HepG2 (cell line): ENCODE measurements around the gene HOXC11.
A peak's percentile ranks its signal among the peaks of the same experiment; 100 is the strongest.

Experiments used
- CEBPZ ChIP-seq: IDR thresholded peaks from 2 replicates; pipeline ENCODE4 v1.6.1; 2012; ENCODE audit warnings: low read length, improper control_type of control experiment
- CTCF ChIP-seq: sonication (generic); formaldehyde crosslinking; IDR thresholded peaks from 2 replicates; pipeline ENCODE4 v1.5.0; 2020; ENCODE audit warnings: mild to moderate bottlenecking, missing genetic modification reagents, moderate library complexity
- JUNB ChIP-seq: sonication (generic); formaldehyde crosslinking; IDR thresholded peaks from 2 replicates; pipeline ENCODE4 v1.8.0; 2022; ENCODE audit warnings: missing genetic modification reagents, mild to moderate bottlenecking, borderline replicate concordance
- MZF1 ChIP-seq: sonication (generic); formaldehyde crosslinking; IDR thresholded peaks from 2 replicates; pipeline ENCODE4 v1.8.1; 2023; ENCODE audit warnings: mild to moderate bottlenecking, missing genetic modification reagents, borderline replicate concordance
- YY1 ChIP-seq: IDR thresholded peaks from 2 replicates; pipeline ENCODE4 v1.6.1; 2011; ENCODE audit warnings: low read length, low read depth, moderate library complexity, mild to moderate bottlenecking; ENCODE audit not compliant: insufficient read depth, insufficient replicate concordance
- ZFP36L2 ChIP-seq: sonication (generic); formaldehyde crosslinking; IDR thresholded peaks from 2 replicates; pipeline ENCODE4 v1.4.0; 2020; ENCODE audit warnings: missing genetic modification reagents
- ZNF354B ChIP-seq: sonication (generic); formaldehyde crosslinking; IDR thresholded peaks from 2 replicates; pipeline ENCODE4 v1.8.0; 2022; ENCODE audit warnings: mild to moderate bottlenecking, missing genetic modification reagents
- ZNF660 ChIP-seq: sonication (generic); formaldehyde crosslinking; IDR thresholded peaks from 2 replicates; pipeline ENCODE4 v1.5.1; 2020; ENCODE audit warnings: mild to moderate bottlenecking, low read depth, missing genetic modification reagents, borderline replicate concordance
- ZNF780A ChIP-seq: sonication (generic); formaldehyde crosslinking; IDR thresholded peaks from 2 replicates; pipeline ENCODE4 v1.8.0; 2022; ENCODE audit warnings: mild to moderate bottlenecking, missing genetic modification reagents, moderate library complexity

- TF ChIP-seq ZNF660 (no peak), MZF1 (CRISPR knock-in tag) (no peak), JUNB (CRISPR knock-in tag) (no peak), CTCF (0 out of 2 replicates have a peak, but pooled peaks have one; percentile 17), ZFP36L2 (CRISPR knock-in tag) (no peak), ZNF354B (CRISPR knock-in tag) (no peak), ZNF780A (CRISPR knock-in tag) (no peak), YY1 (no peak), CEBPZ (no peak)
Observed at GRCh38 chr12:53950789-53951576, 21.9 kb upstream of the HOXC11 start.
